GM12878 (cell line): ENCODE data around the gene PDGFA.

Experiments used
- CEBPB ChIP-seq, 2 experiments: fragments of 150-350 bp in 1 of 2; IDR thresholded peaks; 2 replicates each; pipeline ENCODE4 v1.6.1; 2012 to 2014; ENCODE audit warnings: low read depth in 2 of 2, low read length in 2 of 2, borderline replicate concordance in 1 of 2, inconsistent platforms in 1 of 2
- DPF2 ChIP-seq: fragments of 450-650 bp; IDR thresholded peaks from 2 replicates; pipeline ENCODE4 v1.6.1; 2017; ENCODE audit warnings: mild to moderate bottlenecking
- EZH2 ChIP-seq: IDR thresholded peaks from 2 replicates; pipeline ENCODE4 v1.6.1; 2012; ENCODE audit warnings: low read depth, mild to moderate bottlenecking, control low read depth, inconsistent platforms, low read length, borderline replicate concordance; ENCODE audit not compliant: control insufficient read depth
- RAD21 ChIP-seq: IDR thresholded peaks from 2 replicates; pipeline ENCODE4 v1.6.1; 2011; ENCODE audit warnings: mild to moderate bottlenecking, low read depth, low read length, moderate library complexity; ENCODE audit not compliant: insufficient read depth
- TF ChIP-seq, protein P1 (sequence below): fragments of 450-650 bp; IDR thresholded peaks from 2 replicates; pipeline ENCODE4 v1.6.1; 2017; ENCODE audit warnings: mild to moderate bottlenecking
- TF ChIP-seq, protein P2 (sequence below), 3 experiments: IDR thresholded peaks in 2 of 3; conservative IDR thresholded peaks in 1 of 3; 2 replicates each; pipeline ENCODE4 v1.5.1; 2011; ENCODE audit warnings: low read depth in 3 of 3, low read length in 3 of 3, mild to moderate bottlenecking in 3 of 3, control low read depth in 2 of 3, moderate library complexity in 2 of 3, inconsistent platforms in 1 of 3, mixed read lengths in 1 of 3; ENCODE audit not compliant: control insufficient read depth in 2 of 3, insufficient read depth in 1 of 3; ENCODE audit errors: extremely low read depth in 1 of 3

DNA sequence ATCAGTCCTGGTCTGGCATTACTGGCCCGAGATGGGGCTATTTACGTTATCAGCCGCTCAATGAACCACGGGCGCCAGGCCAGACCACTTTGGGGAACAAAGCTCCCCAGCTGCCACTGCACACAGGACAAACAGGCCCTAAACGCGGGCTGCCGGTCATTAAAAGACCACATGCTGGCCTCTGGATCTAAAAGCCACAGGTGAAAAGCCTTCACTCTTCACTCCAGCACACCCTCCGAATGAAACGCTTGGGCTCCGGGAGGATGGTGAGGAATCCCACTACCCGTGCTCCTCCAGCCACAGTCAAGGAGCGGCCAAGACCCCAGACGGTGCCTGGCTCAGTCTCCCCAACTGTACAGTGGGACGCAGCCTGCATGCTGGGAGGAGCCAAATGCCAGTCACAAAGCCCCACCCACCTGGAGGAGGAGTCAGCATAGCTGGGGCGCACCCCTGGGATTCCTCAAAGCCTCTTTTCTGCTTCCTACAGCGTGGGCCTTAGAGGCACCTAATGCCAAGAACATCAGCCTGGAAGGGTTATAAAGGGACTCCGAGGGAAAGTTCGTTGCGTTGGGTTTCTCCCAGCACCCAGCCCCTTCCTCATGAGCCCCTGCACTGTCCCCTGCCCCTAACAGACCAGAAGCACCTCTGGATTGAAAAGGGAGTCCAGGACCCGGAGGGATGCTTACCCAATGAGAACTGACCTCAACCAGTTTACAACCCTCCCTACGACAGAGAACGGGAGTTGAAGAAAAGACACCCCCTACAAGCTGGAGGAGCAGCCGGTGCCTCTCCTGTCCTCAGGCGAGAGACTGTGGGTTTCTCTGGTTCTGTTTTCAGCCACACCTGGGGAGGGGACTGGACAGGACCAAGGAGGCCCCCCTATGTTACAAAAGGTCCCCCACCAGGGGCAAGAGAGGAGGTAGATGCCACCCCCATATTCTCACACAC lies 4.7 kb downstream of the PDGFA start:
- TF ChIP-seq EZH2 (no peak), CEBPB (IDR thresholded peaks at IDR 0.05; ENCODE audit: borderline replicate concordance in 1 of 2, low read depth in 2 of 2, low read length in 2 of 2) (no peak), RAD21 (no peak), DPF2 (no peak)
- TF ChIP-seq, protein P1, sequence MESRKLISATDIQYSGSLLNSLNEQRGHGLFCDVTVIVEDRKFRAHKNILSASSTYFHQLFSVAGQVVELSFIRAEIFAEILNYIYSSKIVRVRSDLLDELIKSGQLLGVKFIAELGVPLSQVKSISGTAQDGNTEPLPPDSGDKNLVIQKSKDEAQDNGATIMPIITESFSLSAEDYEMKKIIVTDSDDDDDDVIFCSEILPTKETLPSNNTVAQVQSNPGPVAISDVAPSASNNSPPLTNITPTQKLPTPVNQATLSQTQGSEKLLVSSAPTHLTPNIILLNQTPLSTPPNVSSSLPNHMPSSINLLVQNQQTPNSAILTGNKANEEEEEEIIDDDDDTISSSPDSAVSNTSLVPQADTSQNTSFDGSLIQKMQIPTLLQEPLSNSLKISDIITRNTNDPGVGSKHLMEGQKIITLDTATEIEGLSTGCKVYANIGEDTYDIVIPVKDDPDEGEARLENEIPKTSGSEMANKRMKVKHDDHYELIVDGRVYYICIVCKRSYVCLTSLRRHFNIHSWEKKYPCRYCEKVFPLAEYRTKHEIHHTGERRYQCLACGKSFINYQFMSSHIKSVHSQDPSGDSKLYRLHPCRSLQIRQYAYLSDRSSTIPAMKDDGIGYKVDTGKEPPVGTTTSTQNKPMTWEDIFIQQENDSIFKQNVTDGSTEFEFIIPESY: no peak
- TF ChIP-seq, protein P2, sequence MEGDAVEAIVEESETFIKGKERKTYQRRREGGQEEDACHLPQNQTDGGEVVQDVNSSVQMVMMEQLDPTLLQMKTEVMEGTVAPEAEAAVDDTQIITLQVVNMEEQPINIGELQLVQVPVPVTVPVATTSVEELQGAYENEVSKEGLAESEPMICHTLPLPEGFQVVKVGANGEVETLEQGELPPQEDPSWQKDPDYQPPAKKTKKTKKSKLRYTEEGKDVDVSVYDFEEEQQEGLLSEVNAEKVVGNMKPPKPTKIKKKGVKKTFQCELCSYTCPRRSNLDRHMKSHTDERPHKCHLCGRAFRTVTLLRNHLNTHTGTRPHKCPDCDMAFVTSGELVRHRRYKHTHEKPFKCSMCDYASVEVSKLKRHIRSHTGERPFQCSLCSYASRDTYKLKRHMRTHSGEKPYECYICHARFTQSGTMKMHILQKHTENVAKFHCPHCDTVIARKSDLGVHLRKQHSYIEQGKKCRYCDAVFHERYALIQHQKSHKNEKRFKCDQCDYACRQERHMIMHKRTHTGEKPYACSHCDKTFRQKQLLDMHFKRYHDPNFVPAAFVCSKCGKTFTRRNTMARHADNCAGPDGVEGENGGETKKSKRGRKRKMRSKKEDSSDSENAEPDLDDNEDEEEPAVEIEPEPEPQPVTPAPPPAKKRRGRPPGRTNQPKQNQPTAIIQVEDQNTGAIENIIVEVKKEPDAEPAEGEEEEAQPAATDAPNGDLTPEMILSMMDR (IDR thresholded peaks at IDR 0.05 in 2 of 3, conservative IDR thresholded peaks at IDR 0.05 in 1 of 3; ENCODE audit: control insufficient read depth in 2 of 3, extremely low read depth in 1 of 3, insufficient read depth in 1 of 3, low read depth in 3 of 3, low read length in 3 of 3): no peak
